ENCODE results near the gene ARL14EPL. TPM values are rescaled to one million over a fixed set of nuclear protein-coding genes. Genes with fewer than 3 reads are reported as not detected.

Gene ARL14EPL
- total and polyA plus RNA-seq, 8 donors: not detected

GRCh38 chr5:116035123-116035522 is 2.9 kb downstream of the ARL14EPL start:
- no peak for ATAC-seq
- no peaks in the 10 kb centered on the region for H3K27me3 ChIP-seq
- H3K36me3 ChIP-seq: no peaks in the 10 kb centered on the region
- DNase-seq: no peak
- TF ChIP-seq CTCF (IDR thresholded peaks at IDR 0.05): no peak
- peaks cover 0 to 4% of the 10 kb centered on the region in 2 donors for H3K4me1 ChIP-seq
- no peak overlapping the region for H3K27ac ChIP-seq
- H3K9me3 ChIP-seq: no peaks in the 10 kb centered on the region
- intact Hi-C loops (cut with DNase I): no loop called here
- H3K4me3 ChIP-seq: no peak overlapping the region

GRCh38 chr5:116037236-116037822 is 5.1 kb downstream of the ARL14EPL start:
- H3K36me3 ChIP-seq: no peaks in the 10 kb centered on the region
- no peaks in the 10 kb centered on the region for H3K9me3 ChIP-seq
- no peak overlapping the region for H3K27ac ChIP-seq
- H3K4me1 ChIP-seq: peaks cover 0 to 4% of the 10 kb centered on the region in 2 donors
- DNase-seq (no peak), ATAC-seq (no peak)
- H3K27me3 ChIP-seq: no peaks in the 10 kb centered on the region
- intact Hi-C loops (cut with DNase I): no loop called here
- no peak for TF ChIP-seq CTCF (IDR thresholded peaks at IDR 0.05)
- H3K4me3 ChIP-seq: no peak overlapping the region

DNA sequence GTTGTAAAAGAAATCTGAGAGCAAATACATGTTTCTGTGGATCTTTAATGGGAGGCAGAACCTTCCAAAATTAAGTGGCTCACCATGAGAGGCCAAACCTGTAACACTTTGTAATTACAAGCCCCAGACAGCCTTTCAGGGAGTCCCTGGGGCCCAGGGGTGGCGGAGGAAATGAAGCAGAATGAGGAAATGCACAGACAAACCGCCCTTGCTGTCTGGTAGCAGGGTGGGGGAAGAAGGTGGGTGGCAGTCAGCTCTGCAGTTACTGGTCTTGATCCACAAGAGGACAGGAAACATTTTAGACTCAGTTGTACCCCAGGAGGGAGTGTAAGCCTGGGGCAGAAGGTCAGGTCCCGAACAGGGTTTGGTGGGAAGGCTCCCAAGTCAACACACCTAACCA is 6.5 kb downstream of the ARL14EPL start:
- Histone ChIP-seq H3K4me3 (no peak overlapping the region), H3K27me3 (no peaks in the 10 kb centered on the region), H3K36me3 (no peaks in the 10 kb centered on the region), H3K4me1 (peaks cover 0 to 4% of the 10 kb centered on the region in 2 donors), H3K9me3 (no peaks in the 10 kb centered on the region), H3K27ac (no peak overlapping the region)
- ATAC-seq: no peak
- no peak for TF ChIP-seq CTCF (IDR thresholded peaks at IDR 0.05)
- intact Hi-C loops (cut with DNase I): no loop called here
- DNase-seq: no peak

DNA sequence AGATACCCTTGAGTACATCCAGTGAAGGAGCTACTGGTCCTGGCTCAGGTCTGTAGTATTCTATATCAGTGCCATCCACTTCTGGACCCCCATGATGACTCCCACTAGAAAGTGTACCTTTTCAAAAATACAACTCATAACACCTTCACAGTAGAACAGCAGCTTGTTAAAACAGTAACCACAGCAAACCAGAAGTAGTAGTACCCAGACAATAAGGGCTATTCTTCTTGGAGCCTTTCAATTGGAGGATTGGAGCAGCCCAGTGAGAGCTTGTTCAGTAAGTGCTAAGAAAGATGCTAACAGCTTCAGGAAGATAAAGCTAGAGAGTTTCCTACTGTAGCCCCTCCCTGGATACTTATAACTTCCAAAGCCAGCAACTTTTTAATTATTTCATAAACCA is 10.1 kb downstream of the ARL14EPL start:
- Histone ChIP-seq H3K4me1 (peaks cover 0 to 4% of the 10 kb centered on the region in 2 donors), H3K4me3 (no peak overlapping the region), H3K36me3 (no peaks in the 10 kb centered on the region), H3K27me3 (no peaks in the 10 kb centered on the region), H3K9me3 (no peaks in the 10 kb centered on the region), H3K27ac (no peak overlapping the region)
- intact Hi-C loops (cut with DNase I): no loop called here
- ATAC-seq (no peak), DNase-seq (no peak)
- TF ChIP-seq CTCF (IDR thresholded peaks at IDR 0.05): no peak

GRCh38 chr5:116044073-116044472 is 11.8 kb downstream of the ARL14EPL start:
- no peak overlapping the region for H3K4me3 ChIP-seq
- H3K36me3 ChIP-seq: no peaks in the 10 kb centered on the region
- no peak for TF ChIP-seq CTCF (IDR thresholded peaks at IDR 0.05)
- no peak overlapping the region for H3K27ac ChIP-seq
- H3K4me1 ChIP-seq: peaks cover 0 to under 1% of the 10 kb centered on the region in 2 donors
- no peak for DNase-seq
- no peaks in the 10 kb centered on the region for H3K9me3 ChIP-seq
- ATAC-seq: no peak
- intact Hi-C loops (cut with DNase I): no loop called here
- H3K27me3 ChIP-seq: no peaks in the 10 kb centered on the region

Measured in left lung (tissue), 10 donors.